HEK293 (cell line): ENCODE data around the gene ABHD17C.

ENCODE experiments used
- CTCF ChIP-seq: fragments of 450-650 bp; formaldehyde crosslinking; IDR thresholded peaks from 2 replicates; pipeline ENCODE4 v1.5.1; 2016; ENCODE audit warnings: missing biosample characterization, missing genetic modification characterization
- HIC1 ChIP-seq: fragments of 450-650 bp; formaldehyde crosslinking; IDR thresholded peaks from 2 replicates; pipeline ENCODE4 v1.5.1; 2016; ENCODE audit warnings: missing biosample characterization, missing genetic modification characterization
- PRDM2 ChIP-seq: fragments of 450-650 bp; formaldehyde crosslinking; IDR thresholded peaks from 2 replicates; pipeline ENCODE4 v1.5.1; 2016; ENCODE audit warnings: missing biosample characterization, missing genetic modification characterization, borderline replicate concordance
- REST ChIP-seq: fragments of 450-650 bp; formaldehyde crosslinking; IDR thresholded peaks from 2 replicates; pipeline ENCODE4 v1.5.1; 2016; ENCODE audit warnings: missing biosample characterization, missing genetic modification characterization
- SCRT1 ChIP-seq: fragments of 450-650 bp; formaldehyde crosslinking; IDR thresholded peaks from 2 replicates; pipeline ENCODE4 v1.5.1; 2016; ENCODE audit warnings: missing biosample characterization, missing genetic modification characterization, borderline replicate concordance
- ZBTB7A ChIP-seq: fragments of 450-650 bp; formaldehyde crosslinking; IDR thresholded peaks from 2 replicates; pipeline ENCODE4 v1.5.1; 2016; ENCODE audit warnings: low read depth, missing biosample characterization, missing genetic modification characterization
- ZNF138 ChIP-seq: fragments of 450-650 bp; formaldehyde crosslinking; IDR thresholded peaks from 2 replicates; pipeline ENCODE4 v1.5.1; 2016; ENCODE audit warnings: missing biosample characterization, missing genetic modification characterization, borderline replicate concordance
- ZNF2 ChIP-seq: fragments of 450-650 bp; formaldehyde crosslinking; IDR thresholded peaks from 2 replicates; pipeline ENCODE4 v1.5.1; 2016; ENCODE audit warnings: missing biosample characterization, missing genetic modification characterization
- ZNF211 ChIP-seq: fragments of 450-650 bp; formaldehyde crosslinking; IDR thresholded peaks from 2 replicates; pipeline ENCODE4 v1.5.1; 2016; ENCODE audit warnings: low read depth, missing biosample characterization, missing genetic modification characterization
- ZNF274 ChIP-seq, 2 experiments: fragments of 200-500 bp in 1 of 2; fragments of 450-650 bp in 1 of 2; sonication (Bioruptor generic) in 1 of 2; formaldehyde crosslinking in 1 of 2; IDR thresholded peaks; 2 replicates each; pipeline versions ENCODE4 v1.5.1 to v1.6.1; 2014 to 2016; ENCODE audit warnings: borderline replicate concordance in 1 of 2, inconsistent platforms in 1 of 2, low read length in 1 of 2, missing biosample characterization in 1 of 2, missing genetic modification characterization in 1 of 2
- ZNF280C ChIP-seq: fragments of 450-650 bp; formaldehyde crosslinking; IDR thresholded peaks from 2 replicates; pipeline ENCODE4 v1.5.1; 2016; ENCODE audit warnings: missing biosample characterization, missing genetic modification characterization
- ZNF366 ChIP-seq: fragments of 450-650 bp; formaldehyde crosslinking; conservative IDR thresholded peaks from 2 replicates; pipeline ENCODE4 v1.5.1; 2016; ENCODE audit warnings: missing biosample characterization, missing genetic modification characterization
- ZNF391 ChIP-seq: fragments of 450-650 bp; formaldehyde crosslinking; IDR thresholded peaks from 2 replicates; pipeline ENCODE4 v1.5.1; 2016; ENCODE audit warnings: low read depth, missing biosample characterization, missing genetic modification characterization, borderline replicate concordance
- ZNF449 ChIP-seq: fragments of 450-650 bp; formaldehyde crosslinking; IDR thresholded peaks from 2 replicates; pipeline ENCODE4 v1.5.1; 2017; ENCODE audit warnings: missing biosample characterization, mild to moderate bottlenecking, missing genetic modification characterization, moderate library complexity
- ZNF488 ChIP-seq: fragments of 450-650 bp; formaldehyde crosslinking; IDR thresholded peaks from 2 replicates; pipeline ENCODE4 v1.5.1; 2016; ENCODE audit warnings: missing biosample characterization, missing genetic modification characterization
- ZNF514 ChIP-seq: fragments of 450-650 bp; formaldehyde crosslinking; IDR thresholded peaks from 2 replicates; pipeline ENCODE4 v1.5.1; 2016; ENCODE audit warnings: missing biosample characterization, missing genetic modification characterization
- ZNF623 ChIP-seq: fragments of 450-650 bp; formaldehyde crosslinking; IDR thresholded peaks from 2 replicates; pipeline ENCODE4 v1.5.1; 2016; ENCODE audit warnings: missing biosample characterization, missing genetic modification characterization
- ZNF626 ChIP-seq: fragments of 450-650 bp; sonication (Bioruptor Pico); formaldehyde crosslinking; IDR thresholded peaks from 2 replicates; pipeline ENCODE4 v1.5.1; 2018; ENCODE audit warnings: missing biosample characterization, missing genetic modification characterization, inconsistent platforms
- ZNF664 ChIP-seq: fragments of 450-650 bp; formaldehyde crosslinking; IDR thresholded peaks from 2 replicates; pipeline ENCODE4 v1.5.1; 2016; ENCODE audit warnings: missing biosample characterization, missing genetic modification characterization

The ABHD17C gene

DNA sequence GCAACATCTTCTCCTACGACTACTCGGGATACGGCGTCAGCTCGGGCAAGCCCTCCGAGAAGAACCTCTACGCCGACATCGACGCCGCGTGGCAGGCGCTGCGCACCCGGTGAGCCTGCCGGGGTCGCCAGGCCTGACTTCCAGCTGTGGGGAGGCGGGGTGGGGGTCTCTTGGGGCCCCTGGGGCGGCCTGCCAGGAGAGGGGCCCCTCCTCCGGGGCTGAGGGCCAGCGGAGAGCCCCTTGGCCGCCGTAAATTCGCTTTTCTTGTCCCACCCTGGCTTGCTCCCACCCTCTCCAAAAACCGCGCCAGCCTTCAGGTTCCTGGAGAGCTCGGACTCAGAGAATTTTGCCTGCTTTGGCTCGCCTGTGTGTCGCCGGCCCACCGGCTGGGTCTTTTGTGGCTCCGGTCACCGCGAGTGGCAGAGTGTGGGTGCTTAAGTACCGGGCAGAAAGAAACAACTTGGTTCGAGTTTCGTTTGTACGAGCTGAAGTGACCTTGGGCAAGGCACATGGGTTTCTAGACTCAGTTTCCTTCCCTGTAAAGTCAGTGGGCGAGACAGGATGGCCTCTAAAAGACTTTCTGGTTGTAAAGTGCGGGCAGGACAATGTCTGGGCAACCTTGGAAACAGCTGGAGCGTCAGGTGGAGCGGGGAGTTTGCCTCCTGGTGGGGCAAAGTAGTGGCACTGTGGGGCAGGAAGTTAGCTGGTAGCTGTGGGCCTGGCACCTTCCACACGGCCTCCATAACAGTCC lies 976 bp downstream of the ABHD17C start (continued):
- no peak for TF ChIP-seq REST
- TF ChIP-seq ZNF138 (tag by site-specific recombination) = no peak
- peak; percentile 83 for TF ChIP-seq HIC1
- no peak for TF ChIP-seq ZNF488 (tag by site-specific recombination)
- peak; percentile 61 for TF ChIP-seq CTCF (tag by site-specific recombination)
- no peak for TF ChIP-seq ZNF391 (tag by site-specific recombination)
- no peak for TF ChIP-seq ZNF664 (tag by site-specific recombination)
- TF ChIP-seq SCRT1 (tag by site-specific recombination) = no peak
- no peak for TF ChIP-seq ZNF280C (tag by site-specific recombination)
- TF ChIP-seq ZNF2 (tag by site-specific recombination) = no peak
- no peak for TF ChIP-seq ZNF274 (IDR thresholded peaks at IDR 0.05; ENCODE audit: low read length)
- no peak for TF ChIP-seq ZNF274 (tag by site-specific recombination; IDR thresholded peaks at IDR 0.05; ENCODE audit: borderline replicate concordance)
- no peak for TF ChIP-seq ZNF623
- no peak for TF ChIP-seq ZNF211 (tag by site-specific recombination)
- TF ChIP-seq ZNF366 = no peak
- TF ChIP-seq ZNF626 (tag by site-specific recombination) = no peak
- no peak for TF ChIP-seq PRDM2 (tag by site-specific recombination)
- TF ChIP-seq ZNF514 (tag by site-specific recombination) = no peak
- peak; percentile 73; the same call in 1 of the 2 replicates for TF ChIP-seq ZBTB7A (tag by site-specific recombination)
- no peak for TF ChIP-seq ZNF449 (tag by site-specific recombination)
